HUES6 (cell line): ENCODE data around the gene IP6K3.

ENCODE experiments used
- H3K27ac ChIP-seq: 2 replicates; pipeline ENCODE4 v1.7.0; 2013; ENCODE audit warnings: low read depth, mild to moderate bottlenecking, low read length, inconsistent platforms
- H3K27me3 ChIP-seq: 2 replicates; pipeline ENCODE4 v1.6.1; 2013; ENCODE audit warnings: low read length; ENCODE audit not compliant: control insufficient read depth, insufficient read depth
- H3K36me3 ChIP-seq: 2 replicates; pipeline ENCODE4 v1.6.1; 2013; ENCODE audit warnings: low read length; ENCODE audit not compliant: control insufficient read depth, insufficient read depth
- H3K4me1 ChIP-seq: 2 replicates; pipeline ENCODE4 v1.6.1; 2013; ENCODE audit warnings: low read length; ENCODE audit not compliant: control insufficient read depth, insufficient read depth
- H3K4me3 ChIP-seq: 2 replicates; pipeline ENCODE4 v1.5.1; 2013; ENCODE audit warnings: low read depth, low read length
- H3K9ac ChIP-seq: one replicate; pipeline ENCODE4 v1.6.1; 2013; ENCODE audit warnings: mild to moderate bottlenecking, low read length
- H3K9me3 ChIP-seq: 2 replicates; pipeline ENCODE4 v1.6.1; 2013; ENCODE audit warnings: low read depth, low read length; ENCODE audit not compliant: control insufficient read depth, insufficient read depth

IP6K3 gene

GRCh38 chr6:33692078-33692759 is 54.5 kb downstream of the IP6K3 start:
- no peak overlapping the region for H3K27ac ChIP-seq
- H3K4me1 ChIP-seq: peaks cover 21% of the 10 kb centered on the region; the same call in 1 of the 2 replicates
- no peak overlapping the region for H3K4me3 ChIP-seq
- no peak overlapping the region for H3K9ac ChIP-seq
- H3K36me3 ChIP-seq: peaks cover 97% of the 10 kb centered on the region
- H3K27me3 ChIP-seq: no peaks in the 10 kb centered on the region
- no peaks in the 10 kb centered on the region for H3K9me3 ChIP-seq

GRCh38 chr6:33691456-33692077 is 55.1 kb downstream of the IP6K3 start:
- Histone ChIP-seq H3K9me3 (no peaks in the 10 kb centered on the region), H3K4me3 (no peak overlapping the region), H3K36me3 (peaks cover 98% of the 10 kb centered on the region), H3K9ac (no peak overlapping the region), H3K27ac (no peak overlapping the region), H3K27me3 (no peaks in the 10 kb centered on the region), H3K4me1 (peaks cover 16% of the 10 kb centered on the region; the same call in 1 of the 2 replicates)

GRCh38 chr6:33690766-33691165 is 55.9 kb downstream of the IP6K3 start:
- no peak overlapping the region for H3K27ac ChIP-seq
- no peak overlapping the region for H3K9ac ChIP-seq
- no peaks in the 10 kb centered on the region for H3K27me3 ChIP-seq
- H3K4me1 ChIP-seq: peaks cover 16% of the 10 kb centered on the region; the same call in 1 of the 2 replicates
- peaks cover 98% of the 10 kb centered on the region for H3K36me3 ChIP-seq
- no peak overlapping the region for H3K4me3 ChIP-seq
- H3K9me3 ChIP-seq: no peaks in the 10 kb centered on the region

- Histone ChIP-seq H3K4me3 (no peak overlapping the region), H3K4me1 (peaks cover 16% of the 10 kb centered on the region; the same call in 1 of the 2 replicates), H3K9ac (no peak overlapping the region), H3K27ac (no peak overlapping the region), H3K9me3 (no peaks in the 10 kb centered on the region), H3K36me3 (peaks cover 98% of the 10 kb centered on the region), H3K27me3 (no peaks in the 10 kb centered on the region)
Measured at GRCh38 chr6:33689879-33690278, 56.8 kb downstream of the IP6K3 start.

- peaks cover 98% of the 10 kb centered on the region for H3K36me3 ChIP-seq
- H3K27me3 ChIP-seq: no peaks in the 10 kb centered on the region
- H3K4me1 ChIP-seq: peaks cover 16% of the 10 kb centered on the region; the same call in 1 of the 2 replicates
- no peaks in the 10 kb centered on the region for H3K9me3 ChIP-seq
- no peak overlapping the region for H3K27ac ChIP-seq
- no peak overlapping the region for H3K9ac ChIP-seq
- H3K4me3 ChIP-seq: no peak overlapping the region
Measured at GRCh38 chr6:33689148-33689494, 57.6 kb downstream of the IP6K3 start.

GRCh38 chr6:33688451-33689147 is 58.1 kb downstream of the IP6K3 start:
- H3K4me3 ChIP-seq: no peak overlapping the region
- H3K9ac ChIP-seq: no peak overlapping the region
- H3K4me1 ChIP-seq: peaks cover 16% of the 10 kb centered on the region; the same call in 1 of the 2 replicates
- H3K27ac ChIP-seq: no peak overlapping the region
- H3K9me3 ChIP-seq: no peaks in the 10 kb centered on the region
- H3K27me3 ChIP-seq: no peaks in the 10 kb centered on the region
- peaks cover 98% of the 10 kb centered on the region for H3K36me3 ChIP-seq

GRCh38 chr6:33688006-33688405 is 58.7 kb downstream of the IP6K3 start:
- Histone ChIP-seq H3K9me3 (no peaks in the 10 kb centered on the region), H3K36me3 (peaks cover 98% of the 10 kb centered on the region), H3K27me3 (no peaks in the 10 kb centered on the region), H3K4me3 (no peak overlapping the region), H3K9ac (no peak overlapping the region), H3K27ac (no peak overlapping the region), H3K4me1 (peaks cover 16% of the 10 kb centered on the region; the same call in 1 of the 2 replicates)

- no peaks in the 10 kb centered on the region for H3K9me3 ChIP-seq
- no peaks in the 10 kb centered on the region for H3K27me3 ChIP-seq
- no peak overlapping the region for H3K27ac ChIP-seq
- peaks cover 97% of the 10 kb centered on the region for H3K36me3 ChIP-seq
- H3K4me1 ChIP-seq: peaks cover 11% of the 10 kb centered on the region; the same call in 1 of the 2 replicates
- H3K4me3 ChIP-seq: no peak overlapping the region
- H3K9ac ChIP-seq: no peak overlapping the region
Measured at GRCh38 chr6:33686981-33687975, 59.4 kb downstream of the IP6K3 start.

- H3K4me1 ChIP-seq: peaks cover 2% of the 10 kb centered on the region; the same call in 1 of the 2 replicates
- H3K27me3 ChIP-seq: no peaks in the 10 kb centered on the region
- no peak overlapping the region for H3K27ac ChIP-seq
Measured at GRCh38 chr6:33686225-33686924, 60.3 kb downstream of the IP6K3 start.

More at GRCh38 chr6:33686225-33686924, 60.3 kb downstream of the IP6K3 start:
- Histone ChIP-seq H3K9ac (no peak overlapping the region), H3K4me3 (no peak overlapping the region), H3K9me3 (no peaks in the 10 kb centered on the region), H3K36me3 (peaks cover 95% of the 10 kb centered on the region)
